GM19025 (cell line): ENCODE results near the gene LRIG1.

Source experiments
- ATAC-seq: cut with Tn5 transposase; IDR thresholded peaks from one replicate; pipeline ENCODE4 v1.9.1; 2021; ENCODE audit warnings: mild to moderate bottlenecking, low read depth, moderate library complexity; ENCODE audit not compliant: unreplicated experiment

Gene LRIG1

DNA sequence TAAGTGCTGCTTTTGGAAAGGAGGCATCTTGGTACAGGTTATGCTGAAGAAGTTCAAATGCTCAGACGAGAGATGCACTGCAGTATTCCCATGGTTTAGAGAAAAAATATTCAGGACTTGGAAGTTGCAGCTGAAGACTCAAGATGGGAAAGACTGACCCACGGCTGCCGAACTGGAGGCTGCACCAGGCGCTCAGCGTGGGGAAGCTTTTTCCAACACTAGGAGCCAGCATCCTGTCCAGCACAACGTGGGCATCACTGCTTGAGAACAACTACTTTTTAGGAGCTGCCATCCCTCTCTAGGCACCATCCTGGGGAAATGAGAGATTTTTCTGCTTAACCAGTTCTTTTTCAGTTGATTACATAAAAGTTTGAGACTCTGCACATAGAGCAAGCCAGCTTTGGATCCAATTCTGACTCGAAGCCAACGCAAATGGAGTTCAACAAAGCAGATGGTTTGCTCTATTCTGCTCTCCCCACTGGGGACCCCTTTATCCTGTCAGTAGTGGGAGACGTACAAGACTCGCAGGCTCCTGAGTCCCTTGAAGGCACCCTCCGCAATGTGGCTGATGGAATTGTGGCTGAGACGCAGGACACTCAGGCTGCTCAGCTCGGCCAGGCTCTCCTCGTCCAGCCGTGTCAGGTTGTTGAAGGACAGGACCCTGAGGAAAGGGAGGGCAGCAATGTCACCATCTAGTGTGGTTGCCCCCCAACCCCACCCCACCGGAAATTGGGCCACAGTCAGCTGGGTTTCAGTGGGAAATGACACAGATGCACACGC lies 93.8 kb downstream of the LRIG1 start:
- ATAC-seq = no peak

DNA sequence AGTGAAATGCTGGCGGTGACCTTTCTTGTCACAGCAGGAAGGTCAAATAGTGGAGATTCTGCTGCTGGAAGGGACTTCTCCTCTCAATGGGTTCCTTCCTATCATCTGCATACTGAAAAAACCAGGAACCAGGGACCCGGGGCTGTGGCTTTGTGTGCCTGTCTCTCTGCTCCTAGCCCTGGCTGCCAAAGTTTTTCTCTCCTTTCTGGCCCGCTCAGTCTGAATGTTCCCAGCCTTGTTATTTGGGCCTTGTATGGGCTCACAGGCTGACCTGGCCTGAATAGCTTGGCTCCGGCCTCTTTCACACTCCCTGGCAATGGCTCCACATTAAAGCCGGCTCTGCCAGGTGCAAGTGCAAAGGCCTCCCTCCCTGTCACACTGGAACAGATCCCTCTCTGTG lies 94.7 kb downstream of the LRIG1 start:
- ATAC-seq = no peak

GRCh38 chr3:66405701-66406091 lies 95.1 kb downstream of the LRIG1 start:
- no peak for ATAC-seq

DNA sequence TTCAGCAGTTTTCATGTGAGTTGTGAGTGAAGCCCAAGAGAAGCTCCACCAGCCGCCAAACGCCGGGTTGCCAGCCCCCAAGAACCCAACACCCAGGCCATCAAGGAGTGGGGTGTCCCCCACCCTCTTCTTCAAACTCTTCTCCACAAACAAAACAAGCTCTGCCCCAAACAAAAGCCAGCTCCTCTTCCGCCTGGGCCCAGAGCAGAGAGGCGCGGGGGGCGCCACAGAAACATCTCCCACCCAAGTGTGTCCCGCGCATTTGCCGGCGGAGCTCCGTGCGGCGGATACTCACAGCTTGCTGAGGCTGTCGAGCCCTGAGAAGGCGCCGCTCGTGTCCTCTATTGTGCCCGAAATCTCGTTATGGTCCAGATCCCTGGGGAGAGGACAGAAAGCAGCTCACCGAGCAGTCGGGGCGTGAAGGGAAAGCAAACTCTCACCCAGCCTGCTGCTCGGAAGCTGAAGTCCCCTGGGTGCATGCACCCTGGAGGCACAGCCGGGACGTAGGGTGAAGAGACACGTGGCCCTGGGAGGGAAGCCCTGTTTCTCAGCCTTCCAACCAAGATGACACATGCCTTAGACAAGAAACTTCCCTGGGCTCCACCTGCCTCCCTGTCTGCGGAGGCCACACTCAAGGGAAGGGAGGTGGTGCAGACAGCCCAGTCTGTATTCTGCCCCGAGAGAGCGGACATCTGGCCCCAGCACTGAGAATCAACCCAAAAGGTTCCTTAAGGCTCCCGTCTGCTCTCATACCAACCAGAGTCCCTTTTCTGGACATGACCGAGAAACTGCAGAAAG lies 95.7 kb downstream of the LRIG1 start:
- ATAC-seq = no peak

GRCh38 chr3:66404197-66404596 lies 96.6 kb downstream of the LRIG1 start:
- ATAC-seq = no peak

GRCh38 chr3:66403323-66403990 lies 97.4 kb downstream of the LRIG1 start:
- ATAC-seq = no peak

DNA sequence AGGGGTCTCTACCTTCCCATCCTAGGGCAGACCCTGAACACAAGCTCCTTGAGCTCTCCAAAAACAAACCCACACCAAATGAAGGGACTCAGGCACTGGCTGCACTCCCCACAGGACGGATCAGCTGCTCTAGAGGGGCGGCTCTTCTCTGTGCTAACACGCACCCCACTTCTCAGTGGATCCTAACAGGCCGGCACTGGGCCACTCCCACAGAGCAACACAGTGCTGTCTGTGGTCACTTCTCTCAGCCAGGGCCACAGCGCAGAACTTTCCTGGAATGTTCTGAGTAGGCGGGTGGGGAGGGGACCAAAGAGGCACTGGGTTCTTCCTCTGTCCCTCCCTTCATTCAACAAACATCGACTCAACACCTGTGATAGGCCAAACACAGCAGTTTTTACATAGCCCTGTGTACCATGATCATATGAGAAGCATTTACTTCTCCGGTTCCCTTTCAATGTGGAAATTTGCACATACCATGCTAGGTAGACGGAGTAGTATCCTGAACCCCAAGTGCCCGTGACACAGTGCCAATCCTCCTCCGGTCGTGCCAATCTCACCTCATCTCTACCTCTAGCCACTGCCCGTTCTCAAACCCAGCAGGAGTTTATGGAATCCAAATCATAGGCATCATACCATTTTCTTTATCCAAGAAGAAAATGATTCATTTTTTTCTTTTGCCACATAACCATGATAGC lies 98.1 kb downstream of the LRIG1 start:
- ATAC-seq = no peak

DNA sequence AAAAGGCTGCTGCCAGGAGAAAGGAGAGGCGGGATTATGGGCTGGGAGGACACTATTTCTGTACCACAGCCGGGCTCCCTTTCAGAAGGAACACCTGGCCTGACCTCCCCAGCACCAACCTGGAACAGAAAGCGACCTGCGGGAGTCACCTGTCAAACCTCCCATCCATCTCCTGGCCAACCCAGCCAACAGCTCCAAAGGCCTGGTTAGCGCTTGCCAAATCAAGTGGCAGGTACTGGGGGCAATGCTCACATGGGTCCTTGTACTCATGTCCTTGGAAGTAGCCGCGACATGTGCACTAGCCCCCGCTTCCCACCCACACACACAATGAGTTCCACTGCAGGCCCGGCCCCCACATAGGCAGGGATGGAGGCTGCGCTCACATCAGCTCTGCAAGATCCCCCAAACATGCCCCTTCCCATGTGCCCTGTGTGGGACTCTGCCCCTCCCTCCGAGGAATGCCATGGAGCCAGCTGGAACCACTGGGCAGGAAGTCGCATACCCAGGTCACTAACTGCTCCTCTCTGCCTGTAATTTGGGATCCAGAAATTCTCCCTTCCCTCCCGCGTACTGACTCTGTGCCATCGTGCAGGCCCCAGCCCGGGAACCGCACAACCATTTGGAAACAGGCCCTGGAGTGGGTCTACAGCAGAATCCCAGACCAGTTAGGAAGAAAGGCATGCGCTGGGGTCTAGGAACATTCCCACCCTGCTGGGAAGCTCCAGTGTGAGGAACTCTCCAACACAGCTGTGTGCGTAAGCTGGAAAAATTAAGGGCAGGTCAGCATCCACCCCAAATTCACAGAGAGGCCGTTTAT lies 98.9 kb downstream of the LRIG1 start:
- ATAC-seq = no peak

GRCh38 chr3:66401157-66401550 lies 99.7 kb downstream of the LRIG1 start:
- no peak for ATAC-seq

- ATAC-seq = no peak
Observed at GRCh38 chr3:66400411-66401156, 100.2 kb downstream of the LRIG1 start.

DNA sequence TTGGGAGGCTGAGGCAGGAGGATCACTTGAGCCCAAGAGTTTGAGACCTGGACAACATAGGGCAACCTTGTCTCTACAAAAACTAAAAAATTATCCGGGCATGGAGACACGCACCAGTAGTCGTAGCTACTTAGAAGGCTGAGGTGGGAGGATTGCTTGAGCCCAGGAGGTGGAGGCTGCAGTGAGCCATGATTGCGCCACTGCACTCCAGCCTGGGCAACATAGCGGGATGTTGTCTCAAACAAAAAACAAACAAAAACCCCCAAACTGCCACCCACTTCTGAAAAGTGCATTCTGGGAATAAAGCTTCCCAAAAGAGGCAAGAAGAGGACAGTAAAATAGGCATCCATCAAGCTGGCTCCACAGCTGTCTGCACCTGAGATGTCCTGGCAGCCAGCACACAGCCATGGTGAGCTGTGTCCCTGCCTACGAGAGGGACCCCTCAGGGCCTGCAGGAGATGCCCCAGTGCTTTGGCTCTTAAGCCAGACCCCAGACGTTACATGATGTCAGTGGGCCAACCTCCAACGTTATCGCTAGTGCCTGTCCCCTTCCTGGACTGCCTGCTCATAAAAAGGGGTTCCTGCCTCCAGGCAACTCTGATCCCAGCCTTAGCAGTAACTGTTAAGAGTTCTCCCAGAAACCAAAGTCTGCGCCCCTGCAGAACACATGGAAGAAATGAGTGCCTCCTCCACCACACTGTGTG lies 101.1 kb downstream of the LRIG1 start:
- ATAC-seq = no peak

DNA sequence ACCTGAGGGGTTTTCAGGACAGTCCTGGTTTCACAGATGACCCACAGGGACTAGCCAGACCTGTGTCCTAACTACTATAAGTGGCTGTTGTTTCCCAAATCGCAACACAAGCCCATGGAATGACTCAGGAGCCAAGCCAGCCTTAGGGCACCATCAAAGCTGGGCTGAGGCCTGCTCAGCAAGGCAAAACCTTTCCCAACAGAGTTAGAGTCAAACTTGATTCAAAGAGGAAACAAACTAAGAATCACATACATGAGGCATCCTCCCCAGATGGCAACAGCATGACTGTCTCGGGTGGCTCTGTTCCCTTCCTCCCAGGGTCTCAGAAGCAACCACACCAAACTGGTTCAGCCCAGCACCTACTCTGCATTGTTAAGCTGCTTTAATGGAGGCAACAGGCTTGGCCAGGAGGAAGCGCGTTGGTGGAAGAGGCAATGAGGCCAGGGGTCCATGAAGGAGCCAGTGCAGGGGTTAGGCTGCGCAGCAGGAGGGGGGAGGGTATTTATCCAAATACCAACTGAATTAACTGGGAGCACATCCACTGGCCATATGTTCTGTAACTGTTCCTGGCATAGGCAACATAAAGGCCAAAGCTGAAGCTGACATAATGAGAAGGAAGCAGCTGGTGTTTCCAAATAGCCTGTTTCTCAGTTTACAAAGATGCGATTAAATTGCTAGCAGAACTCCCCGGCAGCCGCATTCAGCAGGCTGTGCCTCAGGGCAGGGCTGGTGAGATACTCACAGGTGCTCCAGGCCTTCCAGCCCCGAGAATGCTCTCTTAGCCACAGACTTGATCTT lies 102.4 kb downstream of the LRIG1 start:
- no peak for ATAC-seq

DNA sequence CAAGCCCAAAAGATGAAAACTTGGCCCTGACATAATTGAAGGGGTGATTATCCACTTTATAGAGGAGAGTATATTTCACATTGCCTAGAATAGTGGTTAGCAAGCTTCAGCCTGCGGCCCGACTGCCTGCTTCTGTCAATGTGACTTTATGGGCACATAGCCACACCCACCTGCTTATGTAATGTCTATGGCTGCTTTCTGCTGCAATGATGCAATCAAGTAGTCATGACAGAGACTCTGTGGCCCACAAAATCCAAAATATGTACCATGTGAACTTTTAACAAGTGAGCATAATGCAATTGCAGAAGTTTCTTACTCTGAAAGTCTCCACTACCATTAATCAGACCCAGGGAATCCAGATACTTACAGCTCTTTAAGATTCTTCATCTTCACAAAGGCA lies 103.1 kb downstream of the LRIG1 start:
- no peak for ATAC-seq

- ATAC-seq = no peak
Observed at GRCh38 chr3:66396888-66397287, 103.9 kb downstream of the LRIG1 start.

DNA sequence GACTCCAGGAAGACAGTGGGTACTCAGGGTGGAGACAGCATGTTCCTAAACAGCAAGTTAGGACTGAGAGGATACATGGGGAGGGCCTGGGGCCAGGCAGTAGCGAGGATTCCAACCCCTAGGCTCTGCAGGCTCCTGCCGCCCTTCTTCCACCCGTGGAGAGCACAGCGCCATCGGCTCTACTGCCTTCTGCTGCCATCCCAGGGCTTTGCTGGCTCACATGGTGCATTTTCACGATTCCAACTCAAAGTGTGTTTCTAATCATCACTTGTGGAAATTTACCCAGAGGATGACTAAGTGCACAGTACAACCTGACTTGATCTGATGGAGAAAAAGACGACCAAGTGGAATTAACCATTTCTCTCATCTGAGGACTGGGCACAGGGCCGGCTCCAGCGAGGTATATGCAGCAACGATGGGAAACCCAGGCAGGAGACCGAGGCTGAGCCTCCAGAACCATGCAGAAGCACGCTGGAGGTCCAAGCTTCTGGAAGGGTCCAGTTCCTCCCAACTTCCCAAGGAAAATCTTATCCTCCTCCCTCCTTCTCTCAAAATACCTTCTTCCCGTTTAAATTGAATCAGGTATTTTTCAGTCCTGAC lies 104.6 kb downstream of the LRIG1 start:
- ATAC-seq = no peak

DNA sequence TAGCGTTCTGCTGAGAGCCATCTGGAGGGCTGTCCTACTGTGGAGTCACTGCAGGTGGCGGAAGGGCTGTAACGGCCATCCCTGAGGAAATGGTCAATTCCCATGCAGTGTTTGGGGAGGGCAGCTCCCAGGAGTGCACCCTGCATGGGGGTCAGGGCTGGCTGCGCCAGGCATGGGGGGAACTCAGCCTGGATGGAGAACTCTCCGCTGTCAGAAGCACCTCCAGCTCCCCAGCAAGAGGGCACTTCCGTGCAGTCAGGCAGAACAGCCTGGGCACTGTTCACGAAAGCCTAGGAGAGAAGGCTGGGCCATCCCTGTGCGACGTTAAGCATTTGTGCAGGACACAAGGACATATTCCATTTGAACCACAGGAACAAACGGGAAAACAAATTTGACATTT lies 105.2 kb downstream of the LRIG1 start:
- no peak for ATAC-seq

DNA sequence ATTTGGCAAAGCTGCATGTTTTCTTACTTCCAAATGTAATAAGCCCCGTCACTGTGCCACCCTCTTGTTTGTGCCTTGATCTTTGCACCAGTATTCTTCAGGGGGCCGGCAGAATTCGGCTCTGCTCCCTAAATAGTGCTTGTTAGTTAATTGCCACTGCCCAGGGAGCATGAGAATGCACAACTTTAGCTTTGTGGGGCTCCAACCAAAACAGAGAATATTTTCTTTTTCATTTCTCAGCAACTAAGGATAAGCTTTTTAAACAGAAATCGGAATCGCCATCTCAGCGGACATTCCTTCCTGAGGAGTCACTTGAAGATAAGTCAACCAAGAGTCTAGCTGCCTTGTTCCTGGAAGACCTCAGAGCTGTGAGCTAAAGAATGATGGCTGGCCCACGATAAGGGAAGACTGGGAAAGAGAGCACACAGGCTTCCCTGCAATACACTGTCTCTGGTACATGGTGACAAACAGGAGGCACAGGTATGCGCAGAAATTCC lies 106.0 kb downstream of the LRIG1 start:
- ATAC-seq = no peak
